ENCODE results near the gene PALLD.
"Not testable (repeated sequence)": the region's sequence is repeated elsewhere in the genome, so short reads cannot be mapped to it uniquely, and the experiment has no call there.

The PALLD gene

GRCh38 chr4:168794881-168795280 is 298.0 kb downstream of the PALLD start:
- no peak for DNase-seq (ENCODE audit: low read depth in 2 of 2)

GRCh38 chr4:168795346-168795745 is 298.5 kb downstream of the PALLD start:
- no peak for DNase-seq (ENCODE audit: low read depth in 2 of 2)

- DNase-seq (ENCODE audit: low read depth in 2 of 2) = no peak
Measured at GRCh38 chr4:168796362-168797106, 299.7 kb downstream of the PALLD start.

- no peak for DNase-seq (ENCODE audit: low read depth in 2 of 2)
Measured at GRCh38 chr4:168797194-168797593, 300.3 kb downstream of the PALLD start.

- no peak for DNase-seq (ENCODE audit: low read depth in 2 of 2)
Measured at GRCh38 chr4:168797738-168798375, 301.0 kb downstream of the PALLD start.

GRCh38 chr4:168800926-168801325 is 304.1 kb downstream of the PALLD start:
- DNase-seq (ENCODE audit: low read depth in 2 of 2) = no peak

GRCh38 chr4:168802222-168802621 is 305.4 kb downstream of the PALLD start:
- no peak for DNase-seq (ENCODE audit: low read depth in 2 of 2)

GRCh38 chr4:168803052-168803451 is 306.2 kb downstream of the PALLD start:
- DNase-seq (ENCODE audit: low read depth in 2 of 2) = not testable (repeated sequence)

GRCh38 chr4:168803732-168804131 is 306.9 kb downstream of the PALLD start:
- no peak for DNase-seq (ENCODE audit: low read depth in 2 of 2)

- no peak for DNase-seq (ENCODE audit: low read depth in 2 of 2)
Measured at GRCh38 chr4:168804146-168804545, 307.3 kb downstream of the PALLD start.

- no peak for DNase-seq (ENCODE audit: low read depth in 2 of 2)
Measured at GRCh38 chr4:168805341-168805740, 308.5 kb downstream of the PALLD start.

GRCh38 chr4:168806247-168806646 is 309.4 kb downstream of the PALLD start:
- not testable (repeated sequence) for DNase-seq (ENCODE audit: low read depth in 2 of 2)

- DNase-seq (ENCODE audit: low read depth in 2 of 2) = no peak
Measured at GRCh38 chr4:168811207-168811606, 314.4 kb downstream of the PALLD start.

GRCh38 chr4:168811786-168812651 is 315.2 kb downstream of the PALLD start:
- DNase-seq (ENCODE audit: low read depth in 2 of 2) = no peak

GRCh38 chr4:168812806-168813205 is 316.0 kb downstream of the PALLD start:
- DNase-seq (ENCODE audit: low read depth in 2 of 2) = no peak

- DNase-seq (ENCODE audit: low read depth in 2 of 2) = no peak
Measured at GRCh38 chr4:168813890-168814289, 317.0 kb downstream of the PALLD start.

GRCh38 chr4:168815379-168816345 is 318.8 kb downstream of the PALLD start:
- DNase-seq (ENCODE audit: low read depth in 2 of 2) = no peak

- DNase-seq (ENCODE audit: low read depth in 2 of 2) = no peak
Measured at GRCh38 chr4:168817370-168817769, 320.5 kb downstream of the PALLD start.

GRCh38 chr4:168822481-168822880 is 325.6 kb downstream of the PALLD start:
- DNase-seq (ENCODE audit: low read depth in 2 of 2) = no peak

GRCh38 chr4:168825975-168826374 is 329.1 kb downstream of the PALLD start:
- no peak for DNase-seq (ENCODE audit: low read depth in 2 of 2)

- no peak for DNase-seq (ENCODE audit: low read depth in 2 of 2)
Measured at GRCh38 chr4:168826620-168827019, 329.8 kb downstream of the PALLD start.
